Chondrocyte (in vitro differentiated cells): ENCODE results near the gene ASTN1. TPM values are rescaled to one million over a fixed set of nuclear protein-coding genes. Genes with fewer than 3 reads are reported as not detected.

Experiments
- DNase-seq: peaks from one replicate; pipeline ENCODE4 v3.0.0; 2021; ENCODE audit warnings: mixed read lengths, low spot score
- H3K27ac Mint-ChIP-seq: one replicate; pipeline ENCODE4 v1.8.0; 2021; ENCODE audit warnings: mild to moderate bottlenecking, moderate library complexity, mixed read lengths; ENCODE audit not compliant: unreplicated experiment
- H3K27me3 Mint-ChIP-seq: 2 replicates; pipeline ENCODE4 v1.8.0; 2021; ENCODE audit warnings: low read depth, mixed read lengths
- H3K36me3 Mint-ChIP-seq: 2 replicates; pipeline ENCODE4 v1.8.0; 2021; ENCODE audit warnings: low read depth, mixed read lengths
- H3K4me1 Mint-ChIP-seq: 2 replicates; pipeline ENCODE4 v1.8.0; 2021; ENCODE audit warnings: low read depth, mild to moderate bottlenecking, mixed read lengths
- H3K4me3 Mint-ChIP-seq: one replicate; pipeline ENCODE4 v1.8.0; 2021; ENCODE audit warnings: mild to moderate bottlenecking, moderate library complexity, mixed read lengths; ENCODE audit not compliant: unreplicated experiment
- H3K9me3 Mint-ChIP-seq: 2 replicates; pipeline ENCODE4 v1.8.0; 2021; ENCODE audit warnings: low read depth, mixed read lengths
- total RNA-seq: library from RNA; stranded (reverse); gene quantifications from 3 replicates; pipeline ENCODE4 v1.2.1, GENCODE V29; 2021
- TF ChIP-seq, protein P1 (sequence below): fragments of 200-600 bp; sonication (generic); IDR thresholded peaks from 2 replicates; pipeline ENCODE4 v1.5.0; 2021; ENCODE audit warnings: antibody characterized with exemption, mild to moderate bottlenecking, moderate library complexity

ASTN1 gene
- total RNA-seq, 1 donor from 2014 or later: not detected

GRCh38 chr1:177007437-177008161 lies 156.9 kb downstream of the ASTN1 start:
- no peak for DNase-seq
- Mint-ChIP-seq H3K27me3 (peaks cover 8% of the 10 kb centered on the region), H3K9me3 (no peaks in the 10 kb centered on the region), H3K27ac (no peak overlapping the region), H3K36me3 (no peaks in the 10 kb centered on the region), H3K4me3 (no peak overlapping the region), H3K4me1 (no peaks in the 10 kb centered on the region)
- TF ChIP-seq, protein P1, sequence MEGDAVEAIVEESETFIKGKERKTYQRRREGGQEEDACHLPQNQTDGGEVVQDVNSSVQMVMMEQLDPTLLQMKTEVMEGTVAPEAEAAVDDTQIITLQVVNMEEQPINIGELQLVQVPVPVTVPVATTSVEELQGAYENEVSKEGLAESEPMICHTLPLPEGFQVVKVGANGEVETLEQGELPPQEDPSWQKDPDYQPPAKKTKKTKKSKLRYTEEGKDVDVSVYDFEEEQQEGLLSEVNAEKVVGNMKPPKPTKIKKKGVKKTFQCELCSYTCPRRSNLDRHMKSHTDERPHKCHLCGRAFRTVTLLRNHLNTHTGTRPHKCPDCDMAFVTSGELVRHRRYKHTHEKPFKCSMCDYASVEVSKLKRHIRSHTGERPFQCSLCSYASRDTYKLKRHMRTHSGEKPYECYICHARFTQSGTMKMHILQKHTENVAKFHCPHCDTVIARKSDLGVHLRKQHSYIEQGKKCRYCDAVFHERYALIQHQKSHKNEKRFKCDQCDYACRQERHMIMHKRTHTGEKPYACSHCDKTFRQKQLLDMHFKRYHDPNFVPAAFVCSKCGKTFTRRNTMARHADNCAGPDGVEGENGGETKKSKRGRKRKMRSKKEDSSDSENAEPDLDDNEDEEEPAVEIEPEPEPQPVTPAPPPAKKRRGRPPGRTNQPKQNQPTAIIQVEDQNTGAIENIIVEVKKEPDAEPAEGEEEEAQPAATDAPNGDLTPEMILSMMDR: no peak

- Mint-ChIP-seq H3K9me3 (no peaks in the 10 kb centered on the region), H3K36me3 (no peaks in the 10 kb centered on the region), H3K4me3 (no peak overlapping the region), H3K4me1 (no peaks in the 10 kb centered on the region), H3K27me3 (peaks cover 2% of the 10 kb centered on the region), H3K27ac (no peak overlapping the region)
- TF ChIP-seq, protein P1: no peak
- no peak for DNase-seq
Measured at GRCh38 chr1:177002891-177003290, 161.6 kb downstream of the ASTN1 start.

- TF ChIP-seq, protein P1: no peak
- Mint-ChIP-seq H3K4me3 (no peak overlapping the region), H3K36me3 (no peaks in the 10 kb centered on the region), H3K4me1 (no peaks in the 10 kb centered on the region), H3K27me3 (peaks cover 3% of the 10 kb centered on the region), H3K9me3 (no peaks in the 10 kb centered on the region), H3K27ac (no peak overlapping the region)
- DNase-seq: no peak
Measured at GRCh38 chr1:177001556-177001955, 163.0 kb downstream of the ASTN1 start.

- no peaks in the 10 kb centered on the region for H3K4me1 Mint-ChIP-seq
- no peaks in the 10 kb centered on the region for H3K9me3 Mint-ChIP-seq
- H3K27me3 Mint-ChIP-seq: peaks cover 3% of the 10 kb centered on the region
- H3K36me3 Mint-ChIP-seq: no peaks in the 10 kb centered on the region
- TF ChIP-seq, protein P1: no peak
- DNase-seq: no peak
- H3K4me3 Mint-ChIP-seq: no peak overlapping the region
- H3K27ac Mint-ChIP-seq: no peak overlapping the region
Measured at GRCh38 chr1:176998183-176998795, 166.2 kb downstream of the ASTN1 start.

DNA sequence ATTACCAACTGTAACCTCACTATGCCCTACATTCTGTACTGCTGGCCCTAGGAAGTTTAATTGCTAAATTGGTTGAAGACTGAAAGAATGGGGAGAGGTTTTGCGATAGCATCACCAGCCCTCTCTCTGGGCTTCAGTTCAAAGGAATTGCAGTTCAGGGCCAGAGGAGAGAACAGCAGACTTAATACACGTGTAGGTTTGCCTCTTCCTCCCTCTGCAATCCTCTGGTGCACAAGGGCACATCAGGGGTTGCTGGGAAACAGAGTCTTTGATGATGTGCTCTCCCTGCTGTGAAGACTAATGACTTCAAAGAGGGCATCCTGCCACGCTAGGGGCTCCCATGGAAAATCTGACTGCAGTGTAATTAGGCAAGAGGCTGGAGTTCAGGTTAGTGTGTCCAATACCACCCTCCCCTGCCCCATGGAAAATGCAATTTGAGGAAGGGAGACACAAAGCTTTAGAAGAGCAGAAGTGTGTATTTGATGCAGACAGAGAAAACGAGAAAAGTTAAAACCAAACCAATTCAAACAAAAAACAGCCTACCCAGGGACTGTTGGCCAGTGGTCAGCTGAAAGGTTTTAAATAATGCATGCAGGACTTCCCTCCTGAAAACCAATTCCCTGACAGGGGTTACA lies 167.9 kb downstream of the ASTN1 start:
- Mint-ChIP-seq H3K27ac (no peak overlapping the region), H3K4me3 (no peak overlapping the region)

More for the DNA sequence above, 167.9 kb downstream of the ASTN1 start:
- TF ChIP-seq, protein P1: no peak
- DNase-seq: no peak
- Mint-ChIP-seq H3K36me3 (no peaks in the 10 kb centered on the region), H3K9me3 (no peaks in the 10 kb centered on the region), H3K4me1 (no peaks in the 10 kb centered on the region), H3K27me3 (peaks cover 3% of the 10 kb centered on the region)
